BJ (cell line): ENCODE data around the gene SNRNP25. TPM values are rescaled to one million over a fixed set of nuclear protein-coding genes. Genes with fewer than 3 reads are reported as not detected.
"Not testable (repeated sequence)": the region's sequence is repeated elsewhere in the genome, so short reads cannot be mapped to it uniquely, and the experiment has no call there.

Experiments used
- CTCF ChIA-PET: fragments of 350-600 bp; formaldehyde crosslinking; extraction: SDS; loops from one replicate; lab custom pipeline; 2021; ENCODE audit warnings: antibody characterized with exemption, inconsistent platforms; lab: Yijun Ruan, JAX
- POLR2A ChIA-PET: fragments of 300-600 bp; sonication (Branson Sonifier 250); formaldehyde crosslinking; extraction: SDS; loops from one replicate; lab custom pipeline; 2021; ENCODE audit warnings: antibody characterized with exemption; lab: Charles Lee
- DNase-seq: peaks from one replicate; pipeline ENCODE4 v3.0.0-alpha.2; 2011; ENCODE audit warnings: low read depth
- H3K27me3 ChIP-seq: 2 replicates; pipeline ENCODE4 v1.6.0; 2011; ENCODE audit warnings: low read length; ENCODE audit not compliant: control insufficient read depth, insufficient read depth
- H3K36me3 ChIP-seq: 2 replicates; pipeline ENCODE4 v1.5.1; 2011; ENCODE audit warnings: low read length; ENCODE audit not compliant: control insufficient read depth, insufficient read depth
- H3K4me3 ChIP-seq: 2 replicates; pipeline ENCODE4 v1.5.1; 2011; ENCODE audit warnings: low read depth, mild to moderate bottlenecking, control low read depth, low read length
- polyA plus RNA-seq: library from polyadenylated mRNA; depleted of rRNA; stranded (reverse); fragments of >200 nt; gene quantifications from 2 replicates; pipeline ENCODE4 v1.2.3, GENCODE V29; 2011
- TF ChIP-seq, protein P1 (sequence below): IDR thresholded peaks from 2 replicates; pipeline ENCODE4 v1.5.1; 2011; ENCODE audit warnings: low read depth, mild to moderate bottlenecking, control low read depth, inconsistent platforms, low read length, moderate library complexity; ENCODE audit not compliant: insufficient read depth

The SNRNP25 gene
- polyA plus RNA-seq, 1 experiment, result 34.6 TPM

DNA sequence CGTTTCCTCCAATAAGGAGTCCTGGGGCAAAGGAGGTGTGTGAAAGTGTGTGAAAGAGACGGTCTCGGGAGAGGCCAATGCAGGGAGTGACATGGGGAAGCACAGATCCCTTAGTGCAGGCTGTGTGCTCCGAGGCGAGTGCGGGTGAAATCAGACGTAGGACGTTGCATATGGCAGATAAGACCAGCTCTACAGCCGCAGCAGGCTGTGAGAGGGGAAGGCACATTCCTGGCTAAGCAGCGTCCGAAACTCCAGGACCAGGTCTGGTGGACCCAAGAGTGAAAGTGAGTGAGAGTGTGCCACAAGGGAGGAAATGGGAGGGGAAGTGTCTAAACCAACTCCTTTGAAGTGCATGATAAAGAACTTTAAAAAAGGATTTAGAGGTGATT is 11.6 kb upstream of the SNRNP25 start:
- CTCF ChIA-PET, result interaction anchor here (0.6 kb wide), 1 partner anchor 54 kb away, joined by 3 read pairs; no protein-coding TSS in a partner anchor
- POLR2A ChIA-PET, result no interaction called here
- Histone ChIP-seq H3K36me3 (peaks cover 1% of the 10 kb centered on the region; the same call in 1 of the 2 replicates), H3K4me3 (no peak overlapping the region), H3K27me3 (no peaks in the 10 kb centered on the region)
- no peak for DNase-seq
- TF ChIP-seq, protein P1, sequence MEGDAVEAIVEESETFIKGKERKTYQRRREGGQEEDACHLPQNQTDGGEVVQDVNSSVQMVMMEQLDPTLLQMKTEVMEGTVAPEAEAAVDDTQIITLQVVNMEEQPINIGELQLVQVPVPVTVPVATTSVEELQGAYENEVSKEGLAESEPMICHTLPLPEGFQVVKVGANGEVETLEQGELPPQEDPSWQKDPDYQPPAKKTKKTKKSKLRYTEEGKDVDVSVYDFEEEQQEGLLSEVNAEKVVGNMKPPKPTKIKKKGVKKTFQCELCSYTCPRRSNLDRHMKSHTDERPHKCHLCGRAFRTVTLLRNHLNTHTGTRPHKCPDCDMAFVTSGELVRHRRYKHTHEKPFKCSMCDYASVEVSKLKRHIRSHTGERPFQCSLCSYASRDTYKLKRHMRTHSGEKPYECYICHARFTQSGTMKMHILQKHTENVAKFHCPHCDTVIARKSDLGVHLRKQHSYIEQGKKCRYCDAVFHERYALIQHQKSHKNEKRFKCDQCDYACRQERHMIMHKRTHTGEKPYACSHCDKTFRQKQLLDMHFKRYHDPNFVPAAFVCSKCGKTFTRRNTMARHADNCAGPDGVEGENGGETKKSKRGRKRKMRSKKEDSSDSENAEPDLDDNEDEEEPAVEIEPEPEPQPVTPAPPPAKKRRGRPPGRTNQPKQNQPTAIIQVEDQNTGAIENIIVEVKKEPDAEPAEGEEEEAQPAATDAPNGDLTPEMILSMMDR, result no peak

DNA sequence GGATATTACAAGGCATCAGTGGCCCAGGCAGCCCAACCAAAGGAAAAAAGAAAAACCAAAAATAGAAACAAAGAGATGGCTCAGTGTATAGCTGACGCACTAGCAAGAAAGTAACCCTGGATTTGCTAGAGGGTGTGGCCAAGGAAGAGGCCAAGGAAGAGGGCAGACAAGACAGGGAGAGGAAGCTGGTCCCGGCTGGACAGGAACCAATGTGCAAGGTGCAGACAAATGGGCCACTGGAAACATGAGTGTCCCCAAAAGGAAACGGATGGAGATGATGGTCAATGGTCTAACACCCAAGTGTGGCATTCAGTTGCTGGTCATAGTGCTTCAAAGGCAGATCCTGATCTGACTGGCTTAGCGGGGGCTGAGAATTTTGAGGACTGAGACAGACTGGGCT is 10.9 kb upstream of the SNRNP25 start:
- POLR2A ChIA-PET, result no interaction called here
- TF ChIP-seq, protein P1, result no peak
- Histone ChIP-seq H3K36me3 (peaks cover 1% of the 10 kb centered on the region; the same call in 1 of the 2 replicates), H3K27me3 (no peaks in the 10 kb centered on the region), H3K4me3 (no peak overlapping the region)
- no peak for DNase-seq
- CTCF ChIA-PET, result no interaction called here

DNA sequence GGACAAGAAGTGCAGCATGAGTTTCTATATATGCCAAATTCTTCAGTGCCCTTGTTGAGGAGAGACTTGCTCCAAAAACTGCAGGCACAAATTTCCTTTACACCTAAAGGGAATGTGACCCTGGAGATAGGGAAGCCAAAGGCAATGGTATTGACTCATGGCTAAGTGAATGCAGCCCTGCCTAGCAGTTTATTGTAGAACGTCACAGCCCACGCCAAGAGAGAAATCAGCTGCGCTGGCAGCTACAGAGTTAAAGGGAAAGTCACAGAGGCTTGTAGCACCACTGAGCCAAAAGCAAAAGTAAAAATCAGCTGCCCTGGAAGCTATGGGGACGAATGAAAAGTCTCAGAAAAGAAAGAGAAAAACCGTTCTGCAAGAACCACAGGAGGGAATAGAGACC is 10.3 kb upstream of the SNRNP25 start:
- ChIA-PET POLR2A (no interaction called here), CTCF (interaction anchor here (1.8 kb wide), 1 partner anchor 53 kb away, joined by 7 read pairs; no protein-coding TSS in a partner anchor)
- H3K4me3 ChIP-seq, result no peak overlapping the region
- no peaks in the 10 kb centered on the region for H3K27me3 ChIP-seq
- peaks cover 1% of the 10 kb centered on the region; the same call in 1 of the 2 replicates for H3K36me3 ChIP-seq
- no peak for DNase-seq
- TF ChIP-seq, protein P1, result no peak

DNA sequence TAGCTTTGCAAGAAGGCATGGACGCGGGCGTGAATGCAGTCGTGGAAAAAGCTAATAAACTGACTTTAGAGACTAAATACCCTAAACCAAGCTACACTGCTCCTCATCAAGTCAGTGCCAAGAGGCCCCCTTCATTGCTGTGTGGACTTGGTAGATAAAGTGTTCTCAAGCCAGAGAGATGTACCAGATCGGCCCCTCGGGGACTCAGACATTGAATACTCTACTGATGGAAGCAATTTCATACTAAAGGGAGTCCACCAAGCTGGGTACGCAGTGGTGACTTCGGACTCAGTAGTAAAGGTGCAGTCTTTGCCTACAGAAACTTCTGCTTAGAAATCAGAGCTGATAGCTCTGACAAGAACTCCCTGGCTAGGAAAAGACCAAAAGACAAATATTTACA is 9.0 kb upstream of the SNRNP25 start:
- ChIA-PET CTCF (interaction anchor here (1.8 kb wide), 1 partner anchor 52 kb away, joined by 7 read pairs; no protein-coding TSS in a partner anchor), POLR2A (no interaction called here)
- peaks cover 1% of the 10 kb centered on the region; the same call in 1 of the 2 replicates for H3K36me3 ChIP-seq
- TF ChIP-seq, protein P1, result no peak
- no peaks in the 10 kb centered on the region for H3K27me3 ChIP-seq
- H3K4me3 ChIP-seq, result no peak overlapping the region
- no peak for DNase-seq

DNA sequence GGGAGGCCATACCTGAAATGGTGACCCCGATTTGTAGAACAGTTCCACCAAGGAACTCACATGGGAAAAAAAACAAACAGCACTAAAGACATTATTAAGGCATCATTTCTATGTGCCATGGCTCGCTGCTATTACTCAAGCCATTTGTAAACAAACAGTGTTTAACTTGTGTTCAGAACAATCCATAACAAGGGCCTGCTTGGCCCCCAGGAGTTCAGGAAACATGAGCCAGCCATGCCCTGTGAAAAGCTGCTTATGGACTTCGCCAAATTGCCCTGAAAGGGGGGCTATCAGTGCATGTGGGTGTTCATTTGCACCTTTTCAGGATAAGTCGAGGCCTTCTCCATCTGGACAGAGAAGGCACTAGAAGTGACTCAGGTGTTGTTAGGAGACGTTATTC is 8.2 kb upstream of the SNRNP25 start:
- H3K36me3 ChIP-seq, result peaks cover 1% of the 10 kb centered on the region; the same call in 1 of the 2 replicates
- POLR2A ChIA-PET, result no interaction called here
- CTCF ChIA-PET, result interaction anchor here (1.2 kb wide), 1 partner anchor 52 kb away, joined by 3 read pairs; no protein-coding TSS in a partner anchor
- no peak for DNase-seq
- H3K27me3 ChIP-seq, result no peaks in the 10 kb centered on the region
- H3K4me3 ChIP-seq, result no peak overlapping the region
- TF ChIP-seq, protein P1, result no peak

DNA sequence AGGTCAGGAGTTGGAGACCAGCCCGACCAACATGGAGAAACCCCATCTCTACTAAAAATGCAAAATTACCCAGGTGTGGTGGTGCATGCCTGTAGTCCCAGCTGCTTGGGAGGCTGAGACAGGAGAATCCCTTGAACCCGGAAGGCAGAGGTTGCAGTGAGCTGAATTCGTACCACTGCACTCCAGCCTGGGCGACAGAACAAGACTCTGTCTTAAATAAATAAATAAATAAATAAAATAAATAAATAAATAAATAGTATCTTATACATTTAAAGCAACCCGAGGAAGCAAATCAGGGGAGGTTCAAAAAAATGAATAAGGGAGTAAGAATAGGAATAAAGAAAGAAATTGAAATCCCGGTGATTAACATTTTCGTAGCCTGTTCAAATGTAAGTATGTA is 7.1 kb upstream of the SNRNP25 start:
- DNase-seq, POLR2A ChIA-PET, H3K36me3 ChIP-seq, H3K4me3 ChIP-seq, H3K27me3 ChIP-seq: not testable (repeated sequence)
- CTCF ChIA-PET, result interaction anchor here (0.7 to 1.2 kb wide), 2 partner anchors 15 to 51 kb away, joined by 3 read pairs; no protein-coding TSS in a partner anchor
